H1 (cell line): ENCODE measurements around the gene KLF7. TPM values are rescaled to one million over a fixed set of nuclear protein-coding genes. Genes with fewer than 3 reads are reported as not detected.

Experiments
- GABPA ChIP-seq: IDR thresholded peaks from 2 replicates; pipeline ENCODE4 v1.6.1; 2011; ENCODE audit warnings: mild to moderate bottlenecking, low read length, moderate library complexity, borderline replicate concordance; ENCODE audit not compliant: insufficient read depth
- polyA plus RNA-seq, 7 experiments: library from polyadenylated mRNA; depleted of rRNA in 3 of 7; stranded (reverse) in 5 of 7; unstranded in 2 of 7; fragments of >200 nt in 5 of 7; fragments of 200-250 nt in 2 of 7; gene quantifications; 1 replicate in 5 of 7; 2 replicates in 1 of 7; 4 replicates in 1 of 7; pipeline versions ENCODE4 v1.2.1 to v1.2.3, GENCODE V29; 2011 to 2013; ENCODE audit warnings: missing spikeins in 2 of 7, mixed read lengths in 2 of 7
- total RNA-seq: library from RNA; stranded (reverse); fragmentation: NEBNext Ultra II Directional; extraction: Animal tissue kit (Norgen Biotek cat#: 25700); gene quantifications from 2 replicates; pipeline ENCODE4 v1.2.1, GENCODE V29; 2021
- TF ChIP-seq, protein P1 (sequence below): fragments of 300-600 bp; sonication (generic); IDR thresholded peaks from 2 replicates; pipeline ENCODE4 v1.7.1; 2012; ENCODE audit warnings: low read length, moderate library complexity, mild to moderate bottlenecking, inconsistent platforms; ENCODE audit not compliant: insufficient replicate concordance
- TF ChIP-seq, protein P2 (sequence below): IDR thresholded peaks from 2 replicates; pipeline ENCODE4 v1.6.1; 2012; ENCODE audit warnings: inconsistent platforms
- TF ChIP-seq, protein P3 (sequence below): IDR thresholded peaks from 2 replicates; pipeline ENCODE4 v1.6.1; 2011; ENCODE audit warnings: low read depth, mild to moderate bottlenecking, low read length; ENCODE audit not compliant: insufficient read depth

Gene KLF7
- total and polyA plus RNA-seq, 2 of the 8 experiments (the other 6 are each of a cell fraction or from before 2014, with no cell fraction given), result 9.6 to 23.3 TPM

DNA sequence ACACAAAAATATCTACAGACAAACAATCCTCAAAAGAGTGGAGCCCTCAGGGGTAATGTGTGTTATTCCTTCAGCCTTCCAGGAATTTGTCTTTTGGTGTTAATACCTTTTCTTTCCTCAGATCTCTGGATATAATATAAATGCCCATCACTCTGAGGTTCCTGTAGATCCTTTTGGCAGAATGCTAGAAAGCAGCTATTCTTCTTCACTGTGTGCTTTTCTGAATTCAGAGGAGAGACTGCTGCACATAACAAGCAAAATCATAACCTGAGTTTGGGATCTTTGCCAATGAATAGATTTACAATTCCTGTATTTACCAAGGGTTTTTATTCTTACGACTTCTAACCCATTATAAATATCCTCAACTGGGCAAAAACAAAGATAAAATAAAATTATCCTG is 57.3 kb downstream of the KLF7 start (continued):
- TF ChIP-seq, protein P1, sequence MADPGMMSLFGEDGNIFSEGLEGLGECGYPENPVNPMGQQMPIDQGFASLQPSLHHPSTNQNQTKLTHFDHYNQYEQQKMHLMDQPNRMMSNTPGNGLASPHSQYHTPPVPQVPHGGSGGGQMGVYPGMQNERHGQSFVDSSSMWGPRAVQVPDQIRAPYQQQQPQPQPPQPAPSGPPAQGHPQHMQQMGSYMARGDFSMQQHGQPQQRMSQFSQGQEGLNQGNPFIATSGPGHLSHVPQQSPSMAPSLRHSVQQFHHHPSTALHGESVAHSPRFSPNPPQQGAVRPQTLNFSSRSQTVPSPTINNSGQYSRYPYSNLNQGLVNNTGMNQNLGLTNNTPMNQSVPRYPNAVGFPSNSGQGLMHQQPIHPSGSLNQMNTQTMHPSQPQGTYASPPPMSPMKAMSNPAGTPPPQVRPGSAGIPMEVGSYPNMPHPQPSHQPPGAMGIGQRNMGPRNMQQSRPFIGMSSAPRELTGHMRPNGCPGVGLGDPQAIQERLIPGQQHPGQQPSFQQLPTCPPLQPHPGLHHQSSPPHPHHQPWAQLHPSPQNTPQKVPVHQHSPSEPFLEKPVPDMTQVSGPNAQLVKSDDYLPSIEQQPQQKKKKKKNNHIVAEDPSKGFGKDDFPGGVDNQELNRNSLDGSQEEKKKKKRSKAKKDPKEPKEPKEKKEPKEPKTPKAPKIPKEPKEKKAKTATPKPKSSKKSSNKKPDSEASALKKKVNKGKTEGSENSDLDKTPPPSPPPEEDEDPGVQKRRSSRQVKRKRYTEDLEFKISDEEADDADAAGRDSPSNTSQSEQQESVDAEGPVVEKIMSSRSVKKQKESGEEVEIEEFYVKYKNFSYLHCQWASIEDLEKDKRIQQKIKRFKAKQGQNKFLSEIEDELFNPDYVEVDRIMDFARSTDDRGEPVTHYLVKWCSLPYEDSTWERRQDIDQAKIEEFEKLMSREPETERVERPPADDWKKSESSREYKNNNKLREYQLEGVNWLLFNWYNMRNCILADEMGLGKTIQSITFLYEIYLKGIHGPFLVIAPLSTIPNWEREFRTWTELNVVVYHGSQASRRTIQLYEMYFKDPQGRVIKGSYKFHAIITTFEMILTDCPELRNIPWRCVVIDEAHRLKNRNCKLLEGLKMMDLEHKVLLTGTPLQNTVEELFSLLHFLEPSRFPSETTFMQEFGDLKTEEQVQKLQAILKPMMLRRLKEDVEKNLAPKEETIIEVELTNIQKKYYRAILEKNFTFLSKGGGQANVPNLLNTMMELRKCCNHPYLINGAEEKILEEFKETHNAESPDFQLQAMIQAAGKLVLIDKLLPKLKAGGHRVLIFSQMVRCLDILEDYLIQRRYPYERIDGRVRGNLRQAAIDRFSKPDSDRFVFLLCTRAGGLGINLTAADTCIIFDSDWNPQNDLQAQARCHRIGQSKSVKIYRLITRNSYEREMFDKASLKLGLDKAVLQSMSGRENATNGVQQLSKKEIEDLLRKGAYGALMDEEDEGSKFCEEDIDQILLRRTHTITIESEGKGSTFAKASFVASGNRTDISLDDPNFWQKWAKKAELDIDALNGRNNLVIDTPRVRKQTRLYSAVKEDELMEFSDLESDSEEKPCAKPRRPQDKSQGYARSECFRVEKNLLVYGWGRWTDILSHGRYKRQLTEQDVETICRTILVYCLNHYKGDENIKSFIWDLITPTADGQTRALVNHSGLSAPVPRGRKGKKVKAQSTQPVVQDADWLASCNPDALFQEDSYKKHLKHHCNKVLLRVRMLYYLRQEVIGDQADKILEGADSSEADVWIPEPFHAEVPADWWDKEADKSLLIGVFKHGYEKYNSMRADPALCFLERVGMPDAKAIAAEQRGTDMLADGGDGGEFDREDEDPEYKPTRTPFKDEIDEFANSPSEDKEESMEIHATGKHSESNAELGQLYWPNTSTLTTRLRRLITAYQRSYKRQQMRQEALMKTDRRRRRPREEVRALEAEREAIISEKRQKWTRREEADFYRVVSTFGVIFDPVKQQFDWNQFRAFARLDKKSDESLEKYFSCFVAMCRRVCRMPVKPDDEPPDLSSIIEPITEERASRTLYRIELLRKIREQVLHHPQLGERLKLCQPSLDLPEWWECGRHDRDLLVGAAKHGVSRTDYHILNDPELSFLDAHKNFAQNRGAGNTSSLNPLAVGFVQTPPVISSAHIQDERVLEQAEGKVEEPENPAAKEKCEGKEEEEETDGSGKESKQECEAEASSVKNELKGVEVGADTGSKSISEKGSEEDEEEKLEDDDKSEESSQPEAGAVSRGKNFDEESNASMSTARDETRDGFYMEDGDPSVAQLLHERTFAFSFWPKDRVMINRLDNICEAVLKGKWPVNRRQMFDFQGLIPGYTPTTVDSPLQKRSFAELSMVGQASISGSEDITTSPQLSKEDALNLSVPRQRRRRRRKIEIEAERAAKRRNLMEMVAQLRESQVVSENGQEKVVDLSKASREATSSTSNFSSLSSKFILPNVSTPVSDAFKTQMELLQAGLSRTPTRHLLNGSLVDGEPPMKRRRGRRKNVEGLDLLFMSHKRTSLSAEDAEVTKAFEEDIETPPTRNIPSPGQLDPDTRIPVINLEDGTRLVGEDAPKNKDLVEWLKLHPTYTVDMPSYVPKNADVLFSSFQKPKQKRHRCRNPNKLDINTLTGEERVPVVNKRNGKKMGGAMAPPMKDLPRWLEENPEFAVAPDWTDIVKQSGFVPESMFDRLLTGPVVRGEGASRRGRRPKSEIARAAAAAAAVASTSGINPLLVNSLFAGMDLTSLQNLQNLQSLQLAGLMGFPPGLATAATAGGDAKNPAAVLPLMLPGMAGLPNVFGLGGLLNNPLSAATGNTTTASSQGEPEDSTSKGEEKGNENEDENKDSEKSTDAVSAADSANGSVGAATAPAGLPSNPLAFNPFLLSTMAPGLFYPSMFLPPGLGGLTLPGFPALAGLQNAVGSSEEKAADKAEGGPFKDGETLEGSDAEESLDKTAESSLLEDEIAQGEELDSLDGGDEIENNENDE, result no peak
- TF ChIP-seq, protein P2, sequence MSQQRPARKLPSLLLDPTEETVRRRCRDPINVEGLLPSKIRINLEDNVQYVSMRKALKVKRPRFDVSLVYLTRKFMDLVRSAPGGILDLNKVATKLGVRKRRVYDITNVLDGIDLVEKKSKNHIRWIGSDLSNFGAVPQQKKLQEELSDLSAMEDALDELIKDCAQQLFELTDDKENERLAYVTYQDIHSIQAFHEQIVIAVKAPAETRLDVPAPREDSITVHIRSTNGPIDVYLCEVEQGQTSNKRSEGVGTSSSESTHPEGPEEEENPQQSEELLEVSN, result no peak
- TF ChIP-seq, protein P3, sequence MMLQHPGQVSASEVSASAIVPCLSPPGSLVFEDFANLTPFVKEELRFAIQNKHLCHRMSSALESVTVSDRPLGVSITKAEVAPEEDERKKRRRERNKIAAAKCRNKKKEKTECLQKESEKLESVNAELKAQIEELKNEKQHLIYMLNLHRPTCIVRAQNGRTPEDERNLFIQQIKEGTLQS, result no peak
- no peak for TF ChIP-seq GABPA
